ENCODE data around the gene MPRIP. TPM values are rescaled to one million over a fixed set of nuclear protein-coding genes. Genes with fewer than 3 reads are reported as not detected.

The MPRIP gene
- total RNA-seq, 1 experiment from 2014 or later = 140 TPM

GRCh38 chr17:17132746-17133145 lies 90.5 kb downstream of the MPRIP start:
- Mint-ChIP-seq H3K36me3 (peaks cover 9% of the 10 kb centered on the region), H3K9me3 (no peaks in the 10 kb centered on the region), H3K27me3 (ENCODE audit: low read depth) (no peaks in the 10 kb centered on the region), H3K27ac (no peak overlapping the region), H3K4me1 (0 out of 2 replicates have a peak, but pooled peaks cover 4% of the 10 kb centered on the region), H3K4me3 (no peak overlapping the region)
- ATAC-seq = no peak
- no peak for DNase-seq (ENCODE audit: low spot score)
- ChIA-PET POLR2A (no interaction called here), CTCF (interaction anchor here (0.6 to 8.1 kb wide), 4 partner anchors 10 to 158 kb away, joined by 3 to 77 read pairs (median 4); no protein-coding TSS in a partner anchor)
- no peak for TF ChIP-seq IRF2 (CRISPR knock-in tag; IDR thresholded peaks at IDR 0.05; ENCODE audit: borderline replicate concordance, low read depth)
- TF ChIP-seq USF2 (CRISPR knock-in tag; IDR thresholded peaks at IDR 0.05) = no peak
- no peak for TF ChIP-seq E2F1 (CRISPR knock-in tag; IDR thresholded peaks at IDR 0.05)
- no peak for TF ChIP-seq MLX (CRISPR knock-in tag; IDR thresholded peaks at IDR 0.05)
- TF ChIP-seq AFF4 (CRISPR knock-in tag; IDR thresholded peaks at IDR 0.05; ENCODE audit: borderline replicate concordance) = no peak
- TF ChIP-seq ATF1 (CRISPR knock-in tag; IDR thresholded peaks at IDR 0.05) = no peak
- TF ChIP-seq MAX (CRISPR knock-in tag; IDR thresholded peaks at IDR 0.05) = no peak
- no peak for TF ChIP-seq FOXP1 (CRISPR knock-in tag; IDR thresholded peaks at IDR 0.05; ENCODE audit: borderline replicate concordance)
- TF ChIP-seq MYBL2 (CRISPR knock-in tag; IDR thresholded peaks at IDR 0.05) = no peak
- TF ChIP-seq ZNF317 (CRISPR knock-in tag; IDR thresholded peaks at IDR 0.05; ENCODE audit: borderline replicate concordance, low read depth) = no peak
- no peak for TF ChIP-seq ZNF425 (CRISPR knock-in tag; conservative IDR thresholded peaks at IDR 0.05)
- TF ChIP-seq ATF6 (CRISPR knock-in tag; IDR thresholded peaks at IDR 0.05) = no peak
- no peak for TF ChIP-seq CBFB (CRISPR knock-in tag; IDR thresholded peaks at IDR 0.05; ENCODE audit: low read depth)
- no peak for TF ChIP-seq MXD4 (CRISPR knock-in tag; IDR thresholded peaks at IDR 0.05; ENCODE audit: borderline replicate concordance)
- TF ChIP-seq PRRX2 (CRISPR knock-in tag; IDR thresholded peaks at IDR 0.05) = no peak
